Astrocyte (in vitro differentiated cells and primary cell): ENCODE results near the gene LTBP3.

Source experiments
- CTCF ChIP-seq: IDR thresholded peaks from 2 replicates; pipeline ENCODE4 v1.5.1; 2011; ENCODE audit warnings: low read depth, mild to moderate bottlenecking, inconsistent platforms, low read length, moderate library complexity; ENCODE audit not compliant: insufficient read depth
- EZH2 ChIP-seq: IDR thresholded peaks from 2 replicates; pipeline ENCODE4 v1.6.1; 2012; ENCODE audit warnings: mild to moderate bottlenecking, low read length, inconsistent platforms; ENCODE audit not compliant: insufficient read depth

DNA sequence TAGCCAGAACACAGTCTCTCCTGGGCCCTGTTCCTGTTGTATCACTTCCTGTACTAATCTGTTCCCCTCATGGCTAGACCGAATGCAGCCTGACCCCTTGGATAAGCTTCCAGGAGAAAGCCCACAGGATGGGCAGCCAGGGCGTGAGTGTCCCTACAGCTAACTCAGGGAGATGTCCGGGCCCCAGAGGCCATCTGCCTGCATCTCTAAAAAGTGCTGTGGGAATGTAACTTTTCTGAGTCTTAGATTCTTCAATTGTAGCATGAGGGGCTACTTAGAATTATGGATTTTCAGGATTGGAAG, 67.0 kb downstream of the LTBP3 start:
- no peak for TF ChIP-seq CTCF
- no peak for TF ChIP-seq EZH2
